ENCODE data around the gene IVNS1ABP.
"Not testable (repeated sequence)": the region's sequence is repeated elsewhere in the genome, so short reads cannot be mapped to it uniquely, and the experiment has no call there.

IVNS1ABP gene

GRCh38 chr1:185328255-185328654 lies 11.2 kb upstream of the IVNS1ABP start:
- DNase-seq = no peak

- no peak for DNase-seq
Measured at GRCh38 chr1:185325413-185325812, 8.4 kb upstream of the IVNS1ABP start.

- no peak for DNase-seq
Measured at GRCh38 chr1:185324118-185324517, 7.1 kb upstream of the IVNS1ABP start.

- DNase-seq = no peak
Measured at GRCh38 chr1:185322636-185323035, 5.6 kb upstream of the IVNS1ABP start.

GRCh38 chr1:185321653-185322221 lies 4.7 kb upstream of the IVNS1ABP start:
- DNase-seq = not testable (repeated sequence)

- not testable (repeated sequence) for DNase-seq
Measured at GRCh38 chr1:185321104-185321503, 4.1 kb upstream of the IVNS1ABP start.

GRCh38 chr1:185319139-185319475 lies 2.1 kb upstream of the IVNS1ABP start:
- no peak for DNase-seq

GRCh38 chr1:185318431-185319138 lies 1.5 kb upstream of the IVNS1ABP start:
- DNase-seq = no peak

GRCh38 chr1:185317886-185318310 lies 855 bp upstream of the IVNS1ABP start:
- DNase-seq = peak; percentile 27

- DNase-seq = peak; percentile 93
Measured at GRCh38 chr1:185316163-185317033, 645 bp downstream of the IVNS1ABP start.

GRCh38 chr1:185315445-185316071 lies 1.5 kb downstream of the IVNS1ABP start:
- DNase-seq = peak; percentile 15

- peak; percentile 33 for DNase-seq
Measured at GRCh38 chr1:185314411-185314810, 2.6 kb downstream of the IVNS1ABP start.

GRCh38 chr1:185312361-185313138 lies 4.5 kb downstream of the IVNS1ABP start:
- DNase-seq = no peak

GRCh38 chr1:185311589-185312225 lies 5.3 kb downstream of the IVNS1ABP start:
- peak; percentile 17 for DNase-seq

- no peak for DNase-seq
Measured at GRCh38 chr1:185309566-185309965, 7.5 kb downstream of the IVNS1ABP start.

GRCh38 chr1:185308126-185308525 lies 8.9 kb downstream of the IVNS1ABP start:
- no peak for DNase-seq

GRCh38 chr1:185305419-185305818 lies 11.6 kb downstream of the IVNS1ABP start:
- no peak for DNase-seq

- DNase-seq = no peak
Measured at GRCh38 chr1:185300152-185300551, 16.9 kb downstream of the IVNS1ABP start.

- DNase-seq = peak; percentile 70
Measured at GRCh38 chr1:185297982-185298381, 19.1 kb downstream of the IVNS1ABP start.

GRCh38 chr1:185295091-185295490 lies 22.0 kb downstream of the IVNS1ABP start:
- no peak for DNase-seq

GRCh38 chr1:185293967-185294542 lies 23.0 kb downstream of the IVNS1ABP start:
- no peak for DNase-seq

Data from fibroblast of skin of back (primary cell).